NCI-H2029 (cell line): ENCODE data around the gene MAP2K5.

Experiments used
- DNase-seq: peaks from one replicate; lab custom pipeline; 2025; lab: John Stamatoyannopoulos, UW

Gene MAP2K5

GRCh38 chr15:67760901-67761300 is 218.4 kb downstream of the MAP2K5 start:
- no peak for DNase-seq

- no peak for DNase-seq
Observed at GRCh38 chr15:67761343-67761742, 218.8 kb downstream of the MAP2K5 start.

GRCh38 chr15:67762610-67763368 is 220.3 kb downstream of the MAP2K5 start:
- DNase-seq, result no peak

GRCh38 chr15:67765701-67766100 is 223.2 kb downstream of the MAP2K5 start:
- no peak for DNase-seq

GRCh38 chr15:67766968-67767367 is 224.5 kb downstream of the MAP2K5 start:
- no peak for DNase-seq

- no peak for DNase-seq
Observed at GRCh38 chr15:67768313-67768977, 225.9 kb downstream of the MAP2K5 start.

- no peak for DNase-seq
Observed at GRCh38 chr15:67769497-67770357, 227.2 kb downstream of the MAP2K5 start.

- no peak for DNase-seq
Observed at GRCh38 chr15:67770358-67770628, 227.8 kb downstream of the MAP2K5 start.

- no peak for DNase-seq
Observed at GRCh38 chr15:67771189-67771800, 228.8 kb downstream of the MAP2K5 start.

- DNase-seq, result no peak
Observed at GRCh38 chr15:67774626-67775025, 232.1 kb downstream of the MAP2K5 start.

GRCh38 chr15:67775250-67775649 is 232.7 kb downstream of the MAP2K5 start:
- DNase-seq, result no peak

GRCh38 chr15:67775998-67776397 is 233.5 kb downstream of the MAP2K5 start:
- DNase-seq, result no peak

GRCh38 chr15:67776600-67776999 is 234.1 kb downstream of the MAP2K5 start:
- no peak for DNase-seq

- no peak for DNase-seq
Observed at GRCh38 chr15:67777071-67777470, 234.6 kb downstream of the MAP2K5 start.

GRCh38 chr15:67777773-67778172 is 235.3 kb downstream of the MAP2K5 start:
- no peak for DNase-seq

- no peak for DNase-seq
Observed at GRCh38 chr15:67778968-67779548, 236.6 kb downstream of the MAP2K5 start.

GRCh38 chr15:67779549-67780111 is 237.1 kb downstream of the MAP2K5 start:
- no peak for DNase-seq

GRCh38 chr15:67781061-67781460 is 238.6 kb downstream of the MAP2K5 start:
- DNase-seq, result no peak

- no peak for DNase-seq
Observed at GRCh38 chr15:67781907-67782690, 239.6 kb downstream of the MAP2K5 start.

- DNase-seq, result no peak
Observed at GRCh38 chr15:67782691-67782991, 240.1 kb downstream of the MAP2K5 start.

GRCh38 chr15:67783303-67783702 is 240.8 kb downstream of the MAP2K5 start:
- DNase-seq, result no peak
